GM12878 (cell line): ENCODE measurements around the gene OLA1. TPM values are rescaled to one million over a fixed set of nuclear protein-coding genes. Genes with fewer than 3 reads are reported as not detected.

ENCODE experiments used
- ATAC-seq: fragments of 200-7000 bp; cut with Tn5 transposase; 3 replicates; pipeline ENCODE4 v1.9.1; 2020; ENCODE audit warnings: mild to moderate bottlenecking, moderate library complexity
- BruUV-seq: library from RNA; stranded (reverse); fragments of 400-500 nt; replicated peaks from 2 replicates; lab custom pipeline; 2021; lab: Mats Ljungman, UMichigan
- CTCF ChIA-PET: fragments of 300-600 bp; sonication (Branson Sonifier 250); formaldehyde crosslinking; extraction: SDS; loops from one replicate; lab custom pipeline; 2021; ENCODE audit warnings: inconsistent platforms; lab: Yijun Ruan, JAX
- POLR2A ChIA-PET: fragments of 350-600 bp; formaldehyde crosslinking; extraction: SDS; loops from one replicate; lab custom pipeline; 2021; ENCODE audit warnings: inconsistent platforms; lab: Charles Lee
- RAD21 ChIA-PET: fragments of 300-600 bp; sonication (Branson Sonifier 250); formaldehyde crosslinking; loops from one replicate; lab custom pipeline; 2023; ENCODE audit warnings: antibody characterized with exemption; ENCODE audit not compliant: unreplicated experiment; lab: Charles Lee
- SMC1A ChIA-PET: fragments of 300-600 bp; sonication (Branson Sonifier 250); formaldehyde crosslinking; loops from one replicate; lab custom pipeline; 2023; ENCODE audit not compliant: unreplicated experiment, uncharacterized antibody; lab: Charles Lee
- DNase-seq: peaks from one replicate; pipeline ENCODE4 v3.0.0-alpha.2; 2011; ENCODE audit warnings: low read depth, low spot score
- FAIRE-seq: peaks from 3 replicates; lab custom pipeline; 2011; peaks lifted over from hg19 to GRCh38; lab: Jason Lieb, UNC
- H2AFZ ChIP-seq: 2 replicates; pipeline ENCODE4 v1.6.0; 2011; ENCODE audit warnings: low read depth, low read length, control low read depth; ENCODE audit not compliant: control insufficient read depth
- H3K27ac ChIP-seq: 2 replicates; pipeline ENCODE4 v1.5.1; 2011; ENCODE audit warnings: control low read depth; ENCODE audit not compliant: control insufficient read depth, insufficient read depth
- H3K27me3 ChIP-seq, 2 experiments: replicated peaks in 1 of 2; 2 replicates each; pipeline versions ENCODE4 v1.6.0 to v1.6.1; 2011; ENCODE audit warnings: low read length in 1 of 2; ENCODE audit not compliant: control insufficient read depth in 2 of 2, insufficient read depth in 2 of 2
- H3K36me3 ChIP-seq, 2 experiments: 2 replicates each; pipeline ENCODE4 v1.5.1; 2011; ENCODE audit warnings: low read length in 1 of 2; ENCODE audit not compliant: control insufficient read depth in 2 of 2, insufficient read depth in 2 of 2
- H3K4me1 ChIP-seq: 2 replicates; pipeline ENCODE4 v1.6.1; 2011; ENCODE audit warnings: mild to moderate bottlenecking, low read length, moderate library complexity, mixed read lengths; ENCODE audit not compliant: control insufficient read depth, insufficient read depth
- H3K4me2 ChIP-seq: 2 replicates; pipeline ENCODE4 v1.6.0; 2011; ENCODE audit warnings: control low read depth; ENCODE audit not compliant: control insufficient read depth, insufficient read depth
- H3K4me3 ChIP-seq: fragments of 200-600 bp; sonication (generic); 2 replicates; pipeline ENCODE4 v1.5.1; 2016
- H3K79me2 ChIP-seq: 2 replicates; pipeline ENCODE4 v1.6.0; 2011; ENCODE audit warnings: low read length; ENCODE audit not compliant: control insufficient read depth, insufficient read depth
- H3K9ac ChIP-seq: 2 replicates; pipeline ENCODE4 v1.8.0; 2011; ENCODE audit warnings: low read length, control low read depth, mixed read lengths; ENCODE audit not compliant: control insufficient read depth, insufficient read depth
- H3K9me3 ChIP-seq: replicated peaks from 3 replicates; pipeline ENCODE4 v1.5.1; 2011; ENCODE audit warnings: mild to moderate bottlenecking, low read length; ENCODE audit not compliant: control insufficient read depth, insufficient read depth
- H4K20me1 ChIP-seq: 2 replicates; pipeline ENCODE4 v1.6.0; 2011; ENCODE audit not compliant: control insufficient read depth, insufficient read depth
- ATF7 ChIP-seq: fragments of 450-650 bp; IDR thresholded peaks from 2 replicates; pipeline ENCODE4 v1.6.1; 2016; ENCODE audit warnings: low read depth, mild to moderate bottlenecking
- EED ChIP-seq: sonication (generic); IDR thresholded peaks from 2 replicates; pipeline ENCODE4 v1.6.1; 2016; ENCODE audit warnings: antibody characterized with exemption, low read depth
- ETV6 ChIP-seq, 2 experiments: fragments of 450-650 bp in 1 of 2; IDR thresholded peaks in 1 of 2; conservative IDR thresholded peaks in 1 of 2; 2 replicates each; pipeline ENCODE4 v1.6.1; 2014; ENCODE audit warnings: antibody characterized with exemption in 1 of 2, borderline replicate concordance in 1 of 2, low read depth in 1 of 2, mild to moderate bottlenecking in 1 of 2, moderate library complexity in 1 of 2
- FOXK2 ChIP-seq: fragments of 450-650 bp; IDR thresholded peaks from 2 replicates; pipeline ENCODE4 v1.6.1; 2017; ENCODE audit warnings: mild to moderate bottlenecking, moderate library complexity
- KDM1A ChIP-seq: fragments of 200-600 bp; sonication (generic); IDR thresholded peaks from 2 replicates; pipeline ENCODE4 v1.6.1; 2016; ENCODE audit warnings: borderline replicate concordance
- MEF2A ChIP-seq: IDR thresholded peaks from 2 replicates; pipeline ENCODE4 v1.6.1; 2011; ENCODE audit warnings: low read depth, mild to moderate bottlenecking, low read length, moderate library complexity; ENCODE audit not compliant: insufficient read depth
- NBN ChIP-seq: fragments of 450-650 bp; IDR thresholded peaks from 2 replicates; pipeline ENCODE4 v1.6.1; 2016
- NR2C1 ChIP-seq: fragments of 450-650 bp; IDR thresholded peaks from 2 replicates; pipeline ENCODE4 v1.6.1; 2017; ENCODE audit warnings: antibody characterized with exemption, mild to moderate bottlenecking, moderate library complexity
- NR2F1 ChIP-seq: fragments of 450-650 bp; conservative IDR thresholded peaks from 2 replicates; pipeline ENCODE4 v1.6.1; 2017; ENCODE audit warnings: mild to moderate bottlenecking
- PAX8 ChIP-seq: fragments of 450-650 bp; IDR thresholded peaks from 2 replicates; pipeline ENCODE4 v1.6.1; 2017; ENCODE audit warnings: mild to moderate bottlenecking, moderate library complexity
- POLR2AphosphoS5 ChIP-seq: IDR thresholded peaks from 2 replicates; pipeline ENCODE4 v1.6.1; 2011; ENCODE audit warnings: mild to moderate bottlenecking, low read length, inconsistent platforms
- POU2F2 ChIP-seq: IDR thresholded peaks from 3 replicates; pipeline ENCODE4 v1.6.1; 2011; ENCODE audit warnings: low read depth, mild to moderate bottlenecking, low read length, borderline replicate concordance
- RCOR1 ChIP-seq: conservative IDR thresholded peaks from 2 replicates; pipeline ENCODE4 v1.6.1; 2012; ENCODE audit warnings: low read depth, low read length, improper control_type of control experiment
- SIX5 ChIP-seq: IDR thresholded peaks from 2 replicates; pipeline ENCODE4 v1.6.1; 2011; ENCODE audit warnings: mild to moderate bottlenecking, low read depth, low read length, moderate library complexity; ENCODE audit not compliant: severe bottlenecking
- SUPT20H ChIP-seq: IDR thresholded peaks from 2 replicates; pipeline ENCODE4 v1.6.1; 2011; ENCODE audit warnings: low read depth, mild to moderate bottlenecking, low read length, moderate library complexity, borderline replicate concordance; ENCODE audit not compliant: control insufficient read depth
- TCF12 ChIP-seq: IDR thresholded peaks from 2 replicates; pipeline ENCODE4 v1.6.1; 2011; ENCODE audit warnings: low read depth, mild to moderate bottlenecking, low read length
- WGBS: methylation state at CpG from one replicate; pipeline ENCODE4 v1.1.6; 2016; ENCODE audit warnings: low lambda C conversion rate; ENCODE audit not compliant: insufficient replicate concordance, insufficient coverage; ENCODE audit errors: missing lambda C conversion rate; 5-methylcytosine and 5-hydroxymethylcytosine counted together
- in situ Hi-C: fragments of 300-500 bp; cut with MboI; formaldehyde crosslinking; loops from 9 replicates; pipeline ENCODE4 v1.14.3; 2018; ENCODE audit warnings: mixed read lengths
- intact Hi-C: fragments of 100-400 bp; cut with micrococcal nuclease; formaldehyde crosslinking; loops from one replicate; pipeline ENCODE4 v1.14.2; 2022; ENCODE audit not compliant: unreplicated experiment
- polyA plus RNA-seq, 11 experiments: library from polyadenylated mRNA; depleted of rRNA in 4 of 11; unstranded in 6 of 11; stranded (reverse) in 5 of 11; fragments of >200 nt; fragmentation: Nextera tagmentation in 4 of 11; fragmentation: Illumina TruSeq in 1 of 11; extraction: Ambion mirVana in 4 of 11; extraction: Trizol in 1 of 11; gene quantifications; 1 replicate in 1 of 11; 2 replicates in 10 of 11; pipeline versions ENCODE4 v1.2.1 to v1.2.3, GENCODE V29; 2011 to 2016; ENCODE audit warnings: inconsistent platforms in 2 of 11, missing spikeins in 2 of 11, low read depth in 1 of 11
- total RNA-seq, 4 experiments: library from RNA; depleted of rRNA in 3 of 4; stranded (reverse); fragments of >200 nt in 3 of 4; fragmentation: Illumina TruSeq in 1 of 4; extraction: Trizol in 1 of 4; gene quantifications; 2 replicates each; pipeline versions ENCODE4 v1.2.1 to v1.2.3, GENCODE V29; 2013 to 2021

Gene OLA1
- total and polyA plus RNA-seq, 10 of the 15 experiments (the other 5 are each of a cell fraction or from before 2014, with no cell fraction given), result 107 to 238 (median 142) TPM

- no peak for TF ChIP-seq ETV6 (conservative IDR thresholded peaks at IDR 0.05 in 1 of 2, IDR thresholded peaks at IDR 0.05 in 1 of 2; ENCODE audit: borderline replicate concordance in 1 of 2, low read depth in 1 of 2)
These were observed 23.6 kb downstream of the OLA1 start (continued) for GRCh38 chr2:174224665-174225288.

GRCh38 chr2:174224125-174224524 is 24.2 kb downstream of the OLA1 start:
- no peak for DNase-seq
- RAD21 ChIA-PET, result no interaction called here
- Histone ChIP-seq H3K79me2 (peaks cover 5% of the 10 kb centered on the region), H3K9ac (no peak overlapping the region), H4K20me1 (no peaks in the 10 kb centered on the region), H2AFZ (no peak overlapping the region), H3K27me3 (no peaks in the 10 kb centered on the region), H3K9me3 (no peaks in the 10 kb centered on the region), H3K36me3 (peaks cover 10% of the 10 kb centered on the region in 2 experiments; a peak in 3 of 4 replicates), H3K4me2 (no peak overlapping the region), H3K27ac (no peak overlapping the region), H3K4me1 (no peaks in the 10 kb centered on the region), H3K4me3 (no peak overlapping the region)
- intact Hi-C loops, result no loop called here
- WGBS, result 100% methylated on average over 5 of the region's 5 CpGs
- TF ChIP-seq SIX5 (no peak), MEF2A (no peak), POU2F2 (no peak), NBN (no peak), POLR2AphosphoS5 (no peak), KDM1A (no peak), NR2F1 (no peak), ATF7 (no peak), SUPT20H (no peak), EED (no peak), NR2C1 (no peak), FOXK2 (no peak), TCF12 (no peak), PAX8 (no peak), RCOR1 (no peak)
- no peak for ATAC-seq
- SMC1A ChIA-PET, result interaction anchor here (1.1 to 2.4 kb wide), 4 partner anchors 10 to 13 kb away, joined by 3 to 8 read pairs (median 4); no protein-coding TSS in a partner anchor
- no peak for FAIRE-seq
- CTCF ChIA-PET, result interaction anchor here (0.9 kb wide), 1 partner anchor 11 kb away, joined by 3 read pairs; no protein-coding TSS in a partner anchor
- in situ Hi-C loops, result no loop called here
- BruUV-seq, result no TSS peak
- POLR2A ChIA-PET, result no interaction called here
